Liver (tissue), 9 donors: ENCODE data around the gene COL19A1. TPM values are rescaled to one million over a fixed set of nuclear protein-coding genes. Genes with fewer than 3 reads are reported as not detected.

Experiments
- DNase-seq: peaks from one replicate; pipeline ENCODE4 v3.0.0-alpha.2; 2017; ENCODE audit warnings: low spot score
- H3K27ac ChIP-seq, 2 donors: one replicate each; pipeline ENCODE4 v1.7.0; 2013; ENCODE audit warnings: inconsistent platforms in 2 of 2, low read length in 2 of 2, control low read depth in 1 of 2, low read depth in 1 of 2, mild to moderate bottlenecking in 1 of 2
- H3K27me3 ChIP-seq, 4 donors: one replicate each; pipeline versions ENCODE4 v1.6.1 to v1.7.0; 2013; ENCODE audit warnings: low read length in 3 of 4, inconsistent platforms in 1 of 4, mild to moderate bottlenecking in 1 of 4, moderate library complexity in 1 of 4; ENCODE audit not compliant: control insufficient read depth in 4 of 4, insufficient read depth in 4 of 4
- H3K36me3 ChIP-seq, 4 donors: one replicate each; pipeline versions ENCODE4 v1.6.1 to v1.7.0; 2013; ENCODE audit warnings: low read length in 3 of 4, mild to moderate bottlenecking in 3 of 4, low read depth in 1 of 4, moderate library complexity in 1 of 4; ENCODE audit not compliant: control insufficient read depth in 4 of 4, insufficient read depth in 3 of 4
- H3K4me1 ChIP-seq, 4 donors: one replicate each; pipeline versions ENCODE4 v1.6.1 to v1.7.0; 2013; ENCODE audit warnings: low read length in 3 of 4, mild to moderate bottlenecking in 3 of 4, moderate library complexity in 1 of 4; ENCODE audit not compliant: control insufficient read depth in 4 of 4, insufficient read depth in 4 of 4
- H3K4me3 ChIP-seq, 3 donors: one replicate each; pipeline versions ENCODE4 v1.6.1 to v1.7.0; 2013; ENCODE audit warnings: low read length in 3 of 3, control low read depth in 1 of 3, low read depth in 1 of 3, mild to moderate bottlenecking in 1 of 3
- H3K9ac ChIP-seq, 2 donors: one replicate each; pipeline ENCODE4 v1.7.0; 2013; ENCODE audit warnings: low read length in 2 of 2, mild to moderate bottlenecking in 2 of 2, moderate library complexity in 2 of 2, control low read depth in 1 of 2, low read depth in 1 of 2
- H3K9me3 ChIP-seq, 4 donors: one replicate each; pipeline versions ENCODE4 v1.6.1 to v1.7.0; 2013; ENCODE audit warnings: low read length in 3 of 4; ENCODE audit not compliant: control insufficient read depth in 4 of 4
- CTCF ChIP-seq: fragments of 150-350 bp; IDR thresholded peaks from 2 replicates; pipeline ENCODE4 v1.5.1; 2017; ENCODE audit warnings: improper control_type of control experiment, low read depth, low read length; ENCODE audit not compliant: missing input control
- EGR1 ChIP-seq, 2 donors: IDR thresholded peaks; 2 replicates each; pipeline ENCODE4 v1.6.1; 2016 to 2018; ENCODE audit warnings: antibody characterized with exemption in 2 of 2, low read depth in 2 of 2
- FOXA1 ChIP-seq: IDR thresholded peaks from 2 replicates; pipeline ENCODE4 v1.6.1; 2016; ENCODE audit warnings: antibody characterized with exemption
- FOXA2 ChIP-seq: IDR thresholded peaks from 2 replicates; pipeline ENCODE4 v1.6.1; 2016; ENCODE audit warnings: antibody characterized with exemption
- GABPA ChIP-seq, 2 donors: IDR thresholded peaks in 1 of 2; conservative IDR thresholded peaks in 1 of 2; 2 replicates each; pipeline ENCODE4 v1.6.1; 2016; ENCODE audit warnings: antibody characterized with exemption in 2 of 2, mild to moderate bottlenecking in 1 of 2, moderate library complexity in 1 of 2
- HNF4G ChIP-seq: IDR thresholded peaks from 2 replicates; pipeline ENCODE4 v1.6.1; 2016; ENCODE audit warnings: antibody characterized with exemption
- JUND ChIP-seq, 2 donors: IDR thresholded peaks; 2 replicates each; pipeline ENCODE4 v1.6.1; 2016; ENCODE audit warnings: antibody characterized with exemption in 2 of 2
- MAX ChIP-seq: IDR thresholded peaks from 2 replicates; pipeline ENCODE4 v1.6.1; 2016; ENCODE audit warnings: antibody characterized with exemption
- NR2F2 ChIP-seq: IDR thresholded peaks from 2 replicates; pipeline ENCODE4 v1.6.1; 2016; ENCODE audit warnings: antibody characterized with exemption
- RAD21 ChIP-seq, 2 donors: IDR thresholded peaks; 2 replicates each; pipeline ENCODE4 v1.6.1; 2016; ENCODE audit warnings: antibody characterized with exemption in 2 of 2, mild to moderate bottlenecking in 2 of 2
- REST ChIP-seq: IDR thresholded peaks from 2 replicates; pipeline ENCODE4 v1.6.1; 2016; ENCODE audit warnings: antibody characterized with exemption, mild to moderate bottlenecking
- RXRA ChIP-seq, 2 donors: IDR thresholded peaks; 2 replicates each; pipeline ENCODE4 v1.6.1; 2017 to 2018; ENCODE audit warnings: antibody characterized with exemption in 2 of 2, mild to moderate bottlenecking in 1 of 2
- SP1 ChIP-seq: IDR thresholded peaks from 2 replicates; pipeline ENCODE4 v1.6.1; 2018; ENCODE audit warnings: antibody characterized with exemption, mild to moderate bottlenecking
- TAF1 ChIP-seq: conservative IDR thresholded peaks from 2 replicates; pipeline ENCODE4 v1.6.1; 2016; ENCODE audit warnings: antibody characterized with exemption, mild to moderate bottlenecking
- YY1 ChIP-seq: IDR thresholded peaks from 2 replicates; pipeline ENCODE4 v1.6.1; 2016; ENCODE audit warnings: antibody characterized with exemption, mild to moderate bottlenecking
- ZBTB33 ChIP-seq: IDR thresholded peaks from 2 replicates; pipeline ENCODE4 v1.6.1; 2016; ENCODE audit warnings: antibody characterized with exemption
- WGBS: extraction: QIAGEN DNeasy Blood & Tissue Kit; methylation state at CpG from one replicate; pipeline ENCODE4 v1.1.7; 2013; 5-methylcytosine and 5-hydroxymethylcytosine counted together
- polyA plus RNA-seq, 2 donors: library from polyadenylated mRNA; stranded (reverse) in 1 of 2; unstranded in 1 of 2; fragments of 200-250 nt in 1 of 2; fragments of >200 nt in 1 of 2; fragmentation: Nextera tagmentation in 1 of 2; extraction: Ambion mirVana in 1 of 2; gene quantifications; one replicate each; pipeline versions ENCODE4 v1.2.1 to v1.2.3, GENCODE V29; 2013 to 2015
- total RNA-seq, 2 donors: library from RNA; depleted of rRNA; stranded (reverse); fragments of >200 nt; gene quantifications; one replicate each; pipeline ENCODE4 v1.2.3, GENCODE V29; 2014
- donor health status: healthy.
- donor health status: healthy.
- donor health status: healthy.
- donor health status: healthy.
- donor health status: healthy.

Gene COL19A1
- total and polyA plus RNA-seq, 4 donors, result 0.25 to 0.51 TPM; not detected in 2

GRCh38 chr6:69985180-69985579 lies 118.8 kb downstream of the COL19A1 start:
- H3K27me3 ChIP-seq, result no peaks in the 10 kb centered on the region
- DNase-seq, result no peak
- TF ChIP-seq YY1, result no peak
- no peak for TF ChIP-seq RXRA (IDR thresholded peaks at IDR 0.05)
- no peak for TF ChIP-seq SP1
- TF ChIP-seq FOXA1, result no peak
- TF ChIP-seq HNF4G, result no peak
- no peaks in the 10 kb centered on the region for H3K4me1 ChIP-seq
- WGBS, result 81% methylated on average over 1 of the region's 1 CpG
- no peak overlapping the region for H3K4me3 ChIP-seq
- H3K9me3 ChIP-seq, result no peaks in the 10 kb centered on the region
- H3K9ac ChIP-seq, result no peak overlapping the region
- H3K27ac ChIP-seq, result no peak overlapping the region
- no peaks in the 10 kb centered on the region for H3K36me3 ChIP-seq

- Histone ChIP-seq H3K4me1 (no peaks in the 10 kb centered on the region), H3K4me3 (no peak overlapping the region), H3K27me3 (no peaks in the 10 kb centered on the region), H3K9me3 (no peaks in the 10 kb centered on the region), H3K36me3 (no peaks in the 10 kb centered on the region), H3K9ac (no peak overlapping the region), H3K27ac (no peak overlapping the region)
- 67% methylated on average over 2 of the region's 2 CpGs for WGBS
- DNase-seq, result no peak
- no peak for TF ChIP-seq HNF4G
- TF ChIP-seq YY1, result no peak
- TF ChIP-seq REST, result no peak
- no peak for TF ChIP-seq FOXA2
- TF ChIP-seq ZBTB33, result no peak
- TF ChIP-seq RAD21 (IDR thresholded peaks at IDR 0.05), result no peak
- TF ChIP-seq JUND (IDR thresholded peaks at IDR 0.05), result no peak
- no peak for TF ChIP-seq SP1
- no peak for TF ChIP-seq FOXA1
- no peak for TF ChIP-seq CTCF
- TF ChIP-seq MAX, result no peak
- no peak for TF ChIP-seq GABPA (IDR thresholded peaks at IDR 0.05 in 1 of 2, conservative IDR thresholded peaks at IDR 0.05 in 1 of 2)
- no peak for TF ChIP-seq RXRA (IDR thresholded peaks at IDR 0.05)
- TF ChIP-seq NR2F2, result no peak
- TF ChIP-seq EGR1 (IDR thresholded peaks at IDR 0.05; ENCODE audit: low read depth in 2 of 2), result no peak
- no peak for TF ChIP-seq TAF1
Measured at GRCh38 chr6:69987550-69987949, 121.2 kb downstream of the COL19A1 start.
